Breast epithelium (tissue), 3 donors: ENCODE measurements around the gene SOS1.

ENCODE experiments used
- CTCF ChIP-seq, 3 donors: fragments of 450-650 bp; IDR thresholded peaks; one replicate each; pipeline ENCODE4 v1.5.1; 2016 to 2017; ENCODE audit warnings: antibody characterized with exemption in 3 of 3, mild to moderate bottlenecking in 3 of 3, moderate library complexity in 3 of 3
- POLR2A ChIP-seq: fragments of 450-650 bp; IDR thresholded peaks from one replicate; pipeline ENCODE4 v1.6.1; 2016; ENCODE audit warnings: antibody characterized with exemption, mild to moderate bottlenecking, moderate library complexity

DNA sequence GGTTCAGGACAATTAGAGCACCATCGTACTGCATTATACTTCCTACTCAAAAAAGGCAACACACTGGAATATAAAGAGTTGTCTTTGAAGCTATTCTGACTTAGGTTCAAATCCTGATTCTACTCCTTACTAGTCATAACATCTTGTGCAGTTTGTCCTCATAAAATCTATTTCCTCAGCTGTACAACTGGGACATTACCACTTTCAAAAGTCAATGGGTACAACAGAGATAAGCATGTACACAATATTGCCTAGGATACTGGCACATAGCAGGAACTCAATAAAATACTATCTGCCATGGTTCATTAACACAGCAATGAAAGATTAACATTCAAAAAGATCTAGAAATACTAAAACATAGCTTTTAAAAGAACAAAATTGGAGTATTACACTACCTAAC lies 11.3 kb downstream of the SOS1 start:
- TF ChIP-seq POLR2A, result no peak
- no peak for TF ChIP-seq CTCF (IDR thresholded peaks at IDR 0.05)
